SK-N-MC (cell line): ENCODE measurements around the gene C22orf42.
"Not testable (repeated sequence)": the region's sequence is repeated elsewhere in the genome, so short reads cannot be mapped to it uniquely, and the experiment has no call there.

Experiments
- EZH2 ChIP-seq: fragments of 200-600 bp; sonication (generic); IDR thresholded peaks from one replicate; pipeline ENCODE4 v1.6.1; 2017; ENCODE audit warnings: antibody characterized with exemption
- POLR2AphosphoS5 ChIP-seq: IDR thresholded peaks from 2 replicates; pipeline ENCODE4 v1.6.1; 2012; ENCODE audit warnings: mild to moderate bottlenecking, low read depth, low read length, borderline replicate concordance

DNA sequence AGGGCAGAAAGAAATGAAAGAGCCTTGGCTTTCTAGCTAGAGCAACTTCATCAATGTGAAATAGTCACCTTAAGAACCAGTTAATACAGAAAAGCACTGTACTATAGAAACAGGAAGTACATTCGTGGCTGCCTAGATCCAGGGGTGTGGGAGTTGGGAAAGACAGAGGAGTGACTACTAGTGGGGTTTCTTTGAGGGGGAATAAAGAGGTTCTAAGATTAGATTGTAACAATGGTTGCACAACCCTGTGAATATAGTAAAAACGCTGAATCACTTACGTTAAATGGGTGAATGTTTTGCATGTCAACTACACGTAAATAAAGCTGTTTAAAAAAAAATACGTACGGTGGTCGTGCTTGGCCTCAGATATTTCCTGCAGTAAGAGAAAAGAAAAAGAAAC, 8.5 kb downstream of the C22orf42 start:
- not testable (repeated sequence) for TF ChIP-seq POLR2AphosphoS5, EZH2
